Panc1 (cell line): ENCODE measurements around the gene LGALS3. TPM values are rescaled to one million over a fixed set of nuclear protein-coding genes. Genes with fewer than 3 reads are reported as not detected.

ENCODE experiments used
- ATAC-seq: fragments of 200-7000 bp; cut with Tn5 transposase; 2 replicates; pipeline ENCODE4 v1.9.1; 2020; ENCODE audit warnings: mild to moderate bottlenecking, moderate library complexity
- BruUV-seq: library from RNA; stranded (reverse); fragments of 400-500 nt; replicated peaks from 2 replicates; lab custom pipeline; 2021; lab: Mats Ljungman, UMichigan
- CTCF ChIA-PET: fragments of 300-600 bp; sonication (Branson Sonifier 250); formaldehyde crosslinking; loops from one replicate; lab custom pipeline; 2022; ENCODE audit warnings: antibody characterized with exemption; lab: Charles Lee
- POLR2A ChIA-PET: fragments of 300-600 bp; sonication (Branson Sonifier 250); formaldehyde crosslinking; loops from one replicate; lab custom pipeline; 2022; ENCODE audit warnings: antibody characterized with exemption; lab: Charles Lee
- DNase-seq: peaks from one replicate; pipeline ENCODE4 v3.0.0-alpha.2; 2010; ENCODE audit warnings: low read depth, low spot score
- H3K27ac ChIP-seq: 2 replicates; pipeline ENCODE4 v1.5.1; 2011; ENCODE audit warnings: mild to moderate bottlenecking, low read length, inconsistent platforms
- H3K27me3 ChIP-seq: fragments of 200-500 bp; sonication (Bioruptor generic); 2 replicates; pipeline ENCODE4 v1.6.0; 2014; ENCODE audit warnings: low read length, inconsistent platforms; ENCODE audit not compliant: control insufficient read depth, insufficient read depth
- H3K36me3 ChIP-seq: fragments of 200-500 bp; sonication (Bioruptor generic); 2 replicates; pipeline ENCODE4 v1.5.1; 2014; ENCODE audit warnings: inconsistent platforms, mild to moderate bottlenecking, low read length, moderate library complexity; ENCODE audit not compliant: control insufficient read depth, insufficient read depth
- H3K4me1 ChIP-seq: 2 replicates; pipeline ENCODE4 v1.5.1; 2011; ENCODE audit warnings: inconsistent platforms, mild to moderate bottlenecking, low read length, moderate library complexity; ENCODE audit not compliant: control insufficient read depth, insufficient read depth
- H3K4me3 ChIP-seq, 2 experiments: 2 replicates each; pipeline ENCODE4 v1.5.1; 2011 to 2012; ENCODE audit warnings: low read depth in 2 of 2, low read length in 2 of 2, mild to moderate bottlenecking in 2 of 2, inconsistent platforms in 1 of 2, moderate library complexity in 1 of 2
- H3K9me3 ChIP-seq: fragments of 200-500 bp; sonication (Bioruptor generic); 2 replicates; pipeline ENCODE4 v1.5.1; 2014; ENCODE audit warnings: low read depth, mild to moderate bottlenecking, inconsistent platforms, low read length, moderate library complexity; ENCODE audit not compliant: control insufficient read depth, insufficient read depth
- CTCF ChIP-seq: fragments of 450-650 bp; IDR thresholded peaks from 2 replicates; pipeline ENCODE4 v1.5.1; 2017; ENCODE audit warnings: mild to moderate bottlenecking
- POLR2AphosphoS5 ChIP-seq: IDR thresholded peaks from 2 replicates; pipeline ENCODE4 v1.6.1; 2012; ENCODE audit warnings: mild to moderate bottlenecking, low read depth, low read length, moderate library complexity
- REST ChIP-seq, 2 experiments: IDR thresholded peaks; 2 replicates each; pipeline ENCODE4 v1.6.1; 2011 to 2012; ENCODE audit warnings: low read depth in 2 of 2, control low read depth in 1 of 2, low read length in 1 of 2, mild to moderate bottlenecking in 1 of 2, moderate library complexity in 1 of 2; ENCODE audit not compliant: insufficient read depth in 1 of 2
- TCF7L2 ChIP-seq: IDR thresholded peaks from 2 replicates; pipeline ENCODE4 v1.6.1; 2011; ENCODE audit warnings: mild to moderate bottlenecking, low read depth, low read length, inconsistent platforms
- in situ Hi-C: cut with HindIII; loops from 2 replicates; pipeline ENCODE4 v1.10.0; 2016; ENCODE audit warnings: low sequenced_read_pairs, low pct_unique_long_range_greater_than_20kb
- intact Hi-C: fragments of 100-400 bp; cut with micrococcal nuclease; formaldehyde crosslinking; loops from one replicate; pipeline ENCODE4 v1.10.0; 2022; ENCODE audit not compliant: unreplicated experiment
- total RNA-seq: library from RNA; stranded (reverse); gene quantifications from one replicate; pipeline ENCODE4 v1.2.1, GENCODE V29; 2021; ENCODE audit not compliant: unreplicated experiment

Gene LGALS3
- total RNA-seq, 1 experiment from 2014 or later, result 146 TPM

- Histone ChIP-seq H3K27me3 (no peaks in the 10 kb centered on the region), H3K4me1 (no peaks in the 10 kb centered on the region; the same call in 1 of the 2 replicates), H3K4me3 (no peak overlapping the region), H3K9me3 (no peaks in the 10 kb centered on the region), H3K27ac (no peak overlapping the region), H3K36me3 (no peaks in the 10 kb centered on the region)
- intact Hi-C loops (no loop called here), in situ Hi-C loops (no loop called here)
- no TSS peak for BruUV-seq
- ATAC-seq (no peak), DNase-seq (no peak)
- CTCF ChIA-PET, result no interaction called here
- POLR2A ChIA-PET, result no interaction called here
- TF ChIP-seq REST (IDR thresholded peaks at IDR 0.05; ENCODE audit: insufficient read depth in 1 of 2, low read depth in 2 of 2, low read length in 1 of 2), result no peak
- no peak for TF ChIP-seq CTCF
- TF ChIP-seq TCF7L2, result no peak
- no peak for TF ChIP-seq POLR2AphosphoS5
Observed at GRCh38 chr14:55114720-55115119, 14.3 kb upstream of the LGALS3 start.

- H3K36me3 ChIP-seq, result no peaks in the 10 kb centered on the region
- ATAC-seq, result no peak
- no TSS peak for BruUV-seq
- intact Hi-C loops (no loop called here), in situ Hi-C loops (no loop called here)
- ChIA-PET CTCF (no interaction called here), POLR2A (no interaction called here)
- H3K27ac ChIP-seq, result no peak overlapping the region
- no peak overlapping the region for H3K4me3 ChIP-seq
- H3K27me3 ChIP-seq, result no peaks in the 10 kb centered on the region
- no peaks in the 10 kb centered on the region; the same call in 1 of the 2 replicates for H3K4me1 ChIP-seq
- DNase-seq, result no peak
- no peak for TF ChIP-seq POLR2AphosphoS5
- no peak for TF ChIP-seq REST (IDR thresholded peaks at IDR 0.05; ENCODE audit: insufficient read depth in 1 of 2, low read depth in 2 of 2, low read length in 1 of 2)
- no peak for TF ChIP-seq CTCF
- H3K9me3 ChIP-seq, result no peaks in the 10 kb centered on the region
Observed at GRCh38 chr14:55115460-55115859, 13.6 kb upstream of the LGALS3 start.
